ENCODE results near the gene PLXNA2. TPM values are rescaled to one million over a fixed set of nuclear protein-coding genes. Genes with fewer than 3 reads are reported as not detected.

The PLXNA2 gene
- total and polyA plus RNA-seq, 2 of the 8 experiments (the other 6 are each of a cell fraction or from before 2014, with no cell fraction given), result 0.33 to 1.5 TPM

DNA sequence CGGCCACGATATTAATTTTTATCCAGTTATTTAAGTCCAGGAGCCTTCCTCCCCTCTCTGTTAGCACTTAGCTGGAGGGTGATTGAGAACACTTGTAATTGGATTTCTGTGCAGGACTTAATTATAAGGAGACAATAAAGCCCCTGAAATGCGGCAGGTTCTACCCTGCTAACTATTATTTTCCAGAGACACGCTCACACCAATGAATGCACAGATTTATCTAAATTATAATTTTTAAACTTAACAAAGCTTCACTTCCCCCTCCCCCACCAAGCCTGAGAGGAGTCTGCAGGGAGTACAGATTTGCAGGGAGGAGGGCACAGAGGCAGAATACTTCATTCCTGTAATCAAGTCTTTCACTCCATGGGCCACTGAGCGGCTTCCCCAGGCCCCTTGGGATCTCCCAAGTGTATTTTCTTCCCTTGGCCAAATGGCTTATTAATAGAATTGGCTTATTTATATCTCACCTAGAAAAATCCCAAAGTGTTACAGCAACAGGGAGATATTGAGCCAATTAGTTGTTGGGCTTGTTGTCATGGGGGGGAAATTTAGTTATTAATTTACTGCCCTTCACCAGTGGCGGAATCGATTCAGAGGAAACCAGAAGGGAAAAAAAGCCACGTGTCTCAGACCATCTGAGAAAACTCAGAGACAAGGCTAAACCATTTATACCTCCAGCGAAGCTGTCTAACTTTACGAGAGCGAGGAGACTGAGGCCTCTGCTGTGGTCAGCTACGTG lies 234.3 kb downstream of the PLXNA2 start:
- CTCF ChIA-PET (ENCODE audit: partially characterized antibody), result interaction anchor here (0.6 to 4.5 kb wide), 7 partner anchors 9 to 213 kb away, joined by 3 to 26 read pairs (median 6); no protein-coding TSS in a partner anchor
- POLR2A ChIA-PET (ENCODE audit: partially characterized antibody), result no interaction called here
- no peak overlapping the region for H2BK20ac ChIP-seq (ENCODE audit: low read length)
- TF ChIP-seq RXRA (IDR thresholded peaks at IDR 0.05; ENCODE audit: insufficient read depth, low read depth, low read length) (no peak), NRF1 (IDR thresholded peaks at IDR 0.05; ENCODE audit: low read depth, low read length) (no peak), SUZ12 (IDR thresholded peaks at IDR 0.05; ENCODE audit: low read length) (no peak), TAF1 (IDR thresholded peaks at IDR 0.05; ENCODE audit: low read depth, low read length) (no peak), TAF7 (optimal IDR thresholded peaks at IDR 0.05; ENCODE audit: borderline replicate concordance, low read depth, low read length) (no peak), ZNF274 (IDR thresholded peaks at IDR 0.05; ENCODE audit: borderline replicate concordance, extremely low read depth, low read length) (no peak), CBX8 (IDR thresholded peaks at IDR 0.05; ENCODE audit: borderline replicate concordance, low read depth, low read length) (no peak), SRF (IDR thresholded peaks at IDR 0.05; ENCODE audit: low read depth, low read length) (no peak), TBP (IDR thresholded peaks at IDR 0.05; ENCODE audit: low read depth, low read length) (no peak), CEBPB (IDR thresholded peaks at IDR 0.05; ENCODE audit: low read depth, low read length) (no peak), CHD1 (IDR thresholded peaks at IDR 0.05; ENCODE audit: low read depth, low read length) (no peak), PHF8 (conservative IDR thresholded peaks at IDR 0.05; ENCODE audit: low read depth, low read length) (no peak), JUND (IDR thresholded peaks at IDR 0.05; ENCODE audit: low read length) (no peak)

More for the DNA sequence above, 234.3 kb downstream of the PLXNA2 start:
- Histone ChIP-seq H3K9ac (replicated peaks in 1 of 4; ENCODE audit: extremely low read depth in 1 of 4, low read depth in 3 of 4, low read length in 3 of 4) (no peak overlapping the region), H3K14ac (ENCODE audit: insufficient read length) (no peak overlapping the region), H4K20me1 (replicated peaks in 1 of 2; ENCODE audit: control insufficient read depth in 1 of 2, insufficient read depth in 2 of 2, low read length in 2 of 2) (no peaks in the 10 kb centered on the region), H3K18ac (ENCODE audit: extremely low read depth, low read length) (no peak overlapping the region), H3K4me1 (replicated peaks in 1 of 4; ENCODE audit: control insufficient read depth in 3 of 4, insufficient read depth in 4 of 4, low read length in 3 of 4) (no peaks in the 10 kb centered on the region), H2BK5ac (ENCODE audit: low read depth, low read length) (no peak overlapping the region), H3K4me2 (ENCODE audit: insufficient read depth in 1 of 2, low read depth in 2 of 2, low read length in 2 of 2) (no peak overlapping the region), H4K8ac (ENCODE audit: extremely low read depth, insufficient read depth, low read length) (no peak overlapping the region), H3K23ac (ENCODE audit: insufficient read length) (no peak overlapping the region), H3K36me3 (ENCODE audit: control insufficient read depth in 2 of 4, insufficient read depth in 4 of 4, low read length in 3 of 4) (no peaks in the 10 kb centered on the region), H3K27ac (ENCODE audit: low read depth, low read length) (no peak overlapping the region), H3K56ac (replicated peaks; ENCODE audit: insufficient read length, low read depth, low read length) (no peak overlapping the region), H4K5ac (ENCODE audit: insufficient read length, low read depth, low read length) (no peak overlapping the region), H4K91ac (replicated peaks; ENCODE audit: insufficient read length, low read length) (no peak overlapping the region), H2BK15ac (ENCODE audit: low read length) (no peak overlapping the region), H3K79me1 (ENCODE audit: low read depth, low read length) (no peaks in the 10 kb centered on the region), H3K4ac (replicated peaks; ENCODE audit: insufficient read length, low read depth, low read length) (no peak overlapping the region), H3K23me2 (ENCODE audit: low read depth, low read length) (no peaks in the 10 kb centered on the region), H2BK120ac (replicated peaks; ENCODE audit: low read depth, low read length) (no peak overlapping the region), H2BK12ac (ENCODE audit: low read depth, low read length) (no peak overlapping the region), H2AK5ac (ENCODE audit: low read depth, low read length) (no peak overlapping the region), H3K79me2 (ENCODE audit: control insufficient read depth in 1 of 2, insufficient read depth in 2 of 2, low read length in 2 of 2) (no peaks in the 10 kb centered on the region), H3K4me3 (ENCODE audit: extremely low read depth in 1 of 4, insufficient read depth in 2 of 4, low read depth in 3 of 4, low read length in 4 of 4) (no peak overlapping the region), H2AFZ (ENCODE audit: low read length) (no peak overlapping the region), H3K27me3 (replicated peaks in 1 of 4; ENCODE audit: control insufficient read depth in 3 of 4, extremely low read depth in 1 of 4, insufficient read depth in 3 of 4, low read length in 3 of 4) (no peaks in the 10 kb centered on the region), H3K9me3 (ENCODE audit: insufficient read depth in 2 of 2, low read depth in 1 of 2, low read length in 1 of 2) (no peaks in the 10 kb centered on the region)
- WGBS, 2 experiments (ENCODE audit: extremely low coverage in 1 of 2, insufficient coverage in 1 of 2, insufficient read length in 1 of 2, insufficient replicate concordance in 2 of 2, low coverage in 1 of 2, low lambda C conversion rate in 2 of 2, missing lambda C conversion rate in 1 of 2), result 92% methylated on average over 12 of the region's 12 CpGs; no CpG with 5 or more reads in 1 of the 2 experiments
- DNase-seq (ENCODE audit: low read depth in 1 of 2, low spot score in 2 of 2), result no peak
- FAIRE-seq, result no peak
